Tibial nerve (tissue), 4 donors: ENCODE measurements around the gene SLIT3.

Experiments
- EP300 ChIP-seq, 2 donors: sonication (generic); formaldehyde crosslinking; IDR thresholded peaks; one replicate each; pipeline ENCODE4 v1.6.1; 2017; ENCODE audit warnings: antibody characterized with exemption in 2 of 2, mild to moderate bottlenecking in 1 of 2
- POLR2A ChIP-seq, 2 donors: fragments of 450-650 bp; IDR thresholded peaks; one replicate each; pipeline ENCODE4 v1.6.1; 2017; ENCODE audit warnings: antibody characterized with exemption in 2 of 2, mild to moderate bottlenecking in 2 of 2, moderate library complexity in 2 of 2
- TF ChIP-seq, protein P1 (sequence below), 5 experiments: fragments of 200-600 bp in 3 of 5; fragments of 450-650 bp in 2 of 5; sonication (generic) in 3 of 5; IDR thresholded peaks; one replicate each; pipeline ENCODE4 v1.5.1; 2016 to 2019; ENCODE audit warnings: antibody characterized with exemption in 5 of 5, mild to moderate bottlenecking in 3 of 5, moderate library complexity in 2 of 5

DNA sequence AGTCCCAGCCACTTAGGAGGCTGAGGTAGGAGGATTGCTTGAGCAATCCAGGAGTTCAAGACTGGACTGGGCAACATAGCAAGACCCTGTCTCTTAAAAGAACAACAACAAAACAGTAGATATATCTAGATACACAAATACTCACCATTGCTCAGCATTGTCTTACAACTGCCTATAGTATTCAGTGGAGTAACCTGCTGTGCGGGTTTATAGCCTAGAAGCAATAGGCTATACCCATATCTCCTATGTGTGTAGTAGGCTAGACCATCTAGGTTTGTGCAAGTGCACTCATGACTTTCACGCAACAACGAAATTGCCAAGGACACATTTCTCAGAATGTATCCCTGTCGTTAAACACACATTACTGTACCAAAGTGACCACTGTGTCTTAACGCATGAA is 44.7 kb downstream of the SLIT3 start:
- TF ChIP-seq, protein P1, sequence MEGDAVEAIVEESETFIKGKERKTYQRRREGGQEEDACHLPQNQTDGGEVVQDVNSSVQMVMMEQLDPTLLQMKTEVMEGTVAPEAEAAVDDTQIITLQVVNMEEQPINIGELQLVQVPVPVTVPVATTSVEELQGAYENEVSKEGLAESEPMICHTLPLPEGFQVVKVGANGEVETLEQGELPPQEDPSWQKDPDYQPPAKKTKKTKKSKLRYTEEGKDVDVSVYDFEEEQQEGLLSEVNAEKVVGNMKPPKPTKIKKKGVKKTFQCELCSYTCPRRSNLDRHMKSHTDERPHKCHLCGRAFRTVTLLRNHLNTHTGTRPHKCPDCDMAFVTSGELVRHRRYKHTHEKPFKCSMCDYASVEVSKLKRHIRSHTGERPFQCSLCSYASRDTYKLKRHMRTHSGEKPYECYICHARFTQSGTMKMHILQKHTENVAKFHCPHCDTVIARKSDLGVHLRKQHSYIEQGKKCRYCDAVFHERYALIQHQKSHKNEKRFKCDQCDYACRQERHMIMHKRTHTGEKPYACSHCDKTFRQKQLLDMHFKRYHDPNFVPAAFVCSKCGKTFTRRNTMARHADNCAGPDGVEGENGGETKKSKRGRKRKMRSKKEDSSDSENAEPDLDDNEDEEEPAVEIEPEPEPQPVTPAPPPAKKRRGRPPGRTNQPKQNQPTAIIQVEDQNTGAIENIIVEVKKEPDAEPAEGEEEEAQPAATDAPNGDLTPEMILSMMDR (IDR thresholded peaks at IDR 0.05), result no peak
- no peak for TF ChIP-seq EP300 (IDR thresholded peaks at IDR 0.05)
- no peak for TF ChIP-seq POLR2A (IDR thresholded peaks at IDR 0.05)
